ENCODE results near the gene SNX13.

Gene SNX13

GRCh38 chr7:17946591-17946990 lies 6.3 kb upstream of the SNX13 start:
- Histone ChIP-seq H3K27ac (ENCODE audit: low read length) (no peak overlapping the region), H3K36me3 (ENCODE audit: control insufficient read depth in 2 of 2, insufficient read depth in 2 of 2, low read length in 2 of 2) (no peaks in the 10 kb centered on the region), H3K4me1 (ENCODE audit: control insufficient read depth, insufficient read depth, low read length) (no peaks in the 10 kb centered on the region), H3K9ac (ENCODE audit: low read length in 2 of 2) (no peak overlapping the region), H3K4me3 (ENCODE audit: low read length in 2 of 2) (no peak overlapping the region), H3K9me3 (ENCODE audit: control insufficient read depth in 2 of 2, low read length in 2 of 2) (no peaks in the 10 kb centered on the region), H3K27me3 (ENCODE audit: control insufficient read depth in 1 of 2, insufficient read depth in 2 of 2, low read length in 2 of 2) (no peaks in the 10 kb centered on the region)

GRCh38 chr7:17944720-17945119 lies 4.4 kb upstream of the SNX13 start:
- no peak overlapping the region for H3K4me3 ChIP-seq (ENCODE audit: low read length in 2 of 2)
- no peaks in the 10 kb centered on the region for H3K4me1 ChIP-seq (ENCODE audit: control insufficient read depth, insufficient read depth, low read length)
- no peak overlapping the region for H3K9ac ChIP-seq (ENCODE audit: low read length in 2 of 2)
- H3K9me3 ChIP-seq (ENCODE audit: control insufficient read depth in 2 of 2, low read length in 2 of 2), result no peaks in the 10 kb centered on the region
- H3K36me3 ChIP-seq (ENCODE audit: control insufficient read depth in 2 of 2, insufficient read depth in 2 of 2, low read length in 2 of 2), result no peaks in the 10 kb centered on the region
- no peaks in the 10 kb centered on the region for H3K27me3 ChIP-seq (ENCODE audit: control insufficient read depth in 1 of 2, insufficient read depth in 2 of 2, low read length in 2 of 2)
- H3K27ac ChIP-seq (ENCODE audit: low read length), result no peak overlapping the region

GRCh38 chr7:17943006-17943405 lies 2.7 kb upstream of the SNX13 start:
- Histone ChIP-seq H3K9me3 (ENCODE audit: control insufficient read depth in 2 of 2, low read length in 2 of 2) (no peaks in the 10 kb centered on the region), H3K27me3 (ENCODE audit: control insufficient read depth in 1 of 2, insufficient read depth in 2 of 2, low read length in 2 of 2) (no peaks in the 10 kb centered on the region), H3K4me3 (ENCODE audit: low read length in 2 of 2) (no peak overlapping the region), H3K4me1 (ENCODE audit: control insufficient read depth, insufficient read depth, low read length) (no peaks in the 10 kb centered on the region), H3K9ac (ENCODE audit: low read length in 2 of 2) (no peak overlapping the region), H3K36me3 (ENCODE audit: control insufficient read depth in 2 of 2, insufficient read depth in 2 of 2, low read length in 2 of 2) (no peaks in the 10 kb centered on the region), H3K27ac (ENCODE audit: low read length) (no peak overlapping the region)

GRCh38 chr7:17942231-17942630 lies 1.9 kb upstream of the SNX13 start:
- no peaks in the 10 kb centered on the region for H3K9me3 ChIP-seq (ENCODE audit: control insufficient read depth in 2 of 2, low read length in 2 of 2)

GRCh38 chr7:17940951-17941431 lies 697 bp upstream of the SNX13 start:
- Histone ChIP-seq H3K9me3 (ENCODE audit: control insufficient read depth in 2 of 2, low read length in 2 of 2) (no peaks in the 10 kb centered on the region), H3K27ac (ENCODE audit: low read length) (peak overlapping the region; percentile 91), H3K27me3 (ENCODE audit: control insufficient read depth in 1 of 2, insufficient read depth in 2 of 2, low read length in 2 of 2) (no peaks in the 10 kb centered on the region), H3K36me3 (ENCODE audit: control insufficient read depth in 2 of 2, insufficient read depth in 2 of 2, low read length in 2 of 2) (no peaks in the 10 kb centered on the region), H3K9ac (ENCODE audit: low read length in 2 of 2) (peak overlapping the region; percentile 96 to 98), H3K4me3 (ENCODE audit: low read length in 2 of 2) (peak overlapping the region; percentile 96 to 97), H3K4me1 (ENCODE audit: control insufficient read depth, insufficient read depth, low read length) (no peaks in the 10 kb centered on the region)

More at GRCh38 chr7:17942231-17942630, 1.9 kb upstream of the SNX13 start:
- Histone ChIP-seq H3K36me3 (ENCODE audit: control insufficient read depth in 2 of 2, insufficient read depth in 2 of 2, low read length in 2 of 2) (no peaks in the 10 kb centered on the region), H3K9ac (ENCODE audit: low read length in 2 of 2) (no peak overlapping the region), H3K4me3 (ENCODE audit: low read length in 2 of 2) (no peak overlapping the region), H3K27me3 (ENCODE audit: control insufficient read depth in 1 of 2, insufficient read depth in 2 of 2, low read length in 2 of 2) (no peaks in the 10 kb centered on the region), H3K4me1 (ENCODE audit: control insufficient read depth, insufficient read depth, low read length) (no peaks in the 10 kb centered on the region), H3K27ac (ENCODE audit: low read length) (no peak overlapping the region)

GRCh38 chr7:17939606-17940301 lies 540 bp downstream of the SNX13 start:
- Histone ChIP-seq H3K9ac (ENCODE audit: low read length in 2 of 2) (peak overlapping the region; percentile 96 to 98), H3K27me3 (ENCODE audit: control insufficient read depth in 1 of 2, insufficient read depth in 2 of 2, low read length in 2 of 2) (no peaks in the 10 kb centered on the region), H3K9me3 (ENCODE audit: control insufficient read depth in 2 of 2, low read length in 2 of 2) (no peaks in the 10 kb centered on the region), H3K4me3 (ENCODE audit: low read length in 2 of 2) (peak overlapping the region; percentile 96 to 97), H3K4me1 (ENCODE audit: control insufficient read depth, insufficient read depth, low read length) (no peaks in the 10 kb centered on the region), H3K36me3 (ENCODE audit: control insufficient read depth in 2 of 2, insufficient read depth in 2 of 2, low read length in 2 of 2) (no peaks in the 10 kb centered on the region), H3K27ac (ENCODE audit: low read length) (peak overlapping the region; percentile 91)

GRCh38 chr7:17939211-17939605 lies 1.1 kb downstream of the SNX13 start:
- no peaks in the 10 kb centered on the region for H3K9me3 ChIP-seq (ENCODE audit: control insufficient read depth in 2 of 2, low read length in 2 of 2)
- H3K27me3 ChIP-seq (ENCODE audit: control insufficient read depth in 1 of 2, insufficient read depth in 2 of 2, low read length in 2 of 2), result no peaks in the 10 kb centered on the region
- H3K36me3 ChIP-seq (ENCODE audit: control insufficient read depth in 2 of 2, insufficient read depth in 2 of 2, low read length in 2 of 2), result no peaks in the 10 kb centered on the region
- H3K27ac ChIP-seq (ENCODE audit: low read length), result peak overlapping the region; percentile 91
- peak overlapping the region; percentile 96 to 98 for H3K9ac ChIP-seq (ENCODE audit: low read length in 2 of 2)
- no peaks in the 10 kb centered on the region for H3K4me1 ChIP-seq (ENCODE audit: control insufficient read depth, insufficient read depth, low read length)
- peak overlapping the region; percentile 96 to 97 for H3K4me3 ChIP-seq (ENCODE audit: low read length in 2 of 2)

GRCh38 chr7:17937506-17938120 lies 2.7 kb downstream of the SNX13 start:
- Histone ChIP-seq H3K9me3 (ENCODE audit: control insufficient read depth in 2 of 2, low read length in 2 of 2) (no peaks in the 10 kb centered on the region), H3K27ac (ENCODE audit: low read length) (no peak overlapping the region), H3K9ac (ENCODE audit: low read length in 2 of 2) (no peak overlapping the region), H3K36me3 (ENCODE audit: control insufficient read depth in 2 of 2, insufficient read depth in 2 of 2, low read length in 2 of 2) (no peaks in the 10 kb centered on the region), H3K27me3 (ENCODE audit: control insufficient read depth in 1 of 2, insufficient read depth in 2 of 2, low read length in 2 of 2) (no peaks in the 10 kb centered on the region), H3K4me1 (ENCODE audit: control insufficient read depth, insufficient read depth, low read length) (no peaks in the 10 kb centered on the region), H3K4me3 (ENCODE audit: low read length in 2 of 2) (no peak overlapping the region)

GRCh38 chr7:17936321-17936720 lies 4.0 kb downstream of the SNX13 start:
- H3K4me3 ChIP-seq (ENCODE audit: low read length in 2 of 2), result no peak overlapping the region
- H3K9ac ChIP-seq (ENCODE audit: low read length in 2 of 2), result no peak overlapping the region
- H3K36me3 ChIP-seq (ENCODE audit: control insufficient read depth in 2 of 2, insufficient read depth in 2 of 2, low read length in 2 of 2), result no peaks in the 10 kb centered on the region
- no peaks in the 10 kb centered on the region for H3K4me1 ChIP-seq (ENCODE audit: control insufficient read depth, insufficient read depth, low read length)
- no peaks in the 10 kb centered on the region for H3K27me3 ChIP-seq (ENCODE audit: control insufficient read depth in 1 of 2, insufficient read depth in 2 of 2, low read length in 2 of 2)
- no peak overlapping the region for H3K27ac ChIP-seq (ENCODE audit: low read length)
- no peaks in the 10 kb centered on the region for H3K9me3 ChIP-seq (ENCODE audit: control insufficient read depth in 2 of 2, low read length in 2 of 2)

GRCh38 chr7:17934612-17935240 lies 5.6 kb downstream of the SNX13 start:
- H3K4me3 ChIP-seq (ENCODE audit: low read length in 2 of 2), result no peak overlapping the region
- H3K36me3 ChIP-seq (ENCODE audit: control insufficient read depth in 2 of 2, insufficient read depth in 2 of 2, low read length in 2 of 2), result no peaks in the 10 kb centered on the region
- no peak overlapping the region for H3K9ac ChIP-seq (ENCODE audit: low read length in 2 of 2)
- H3K27me3 ChIP-seq (ENCODE audit: control insufficient read depth in 1 of 2, insufficient read depth in 2 of 2, low read length in 2 of 2), result no peaks in the 10 kb centered on the region
- H3K27ac ChIP-seq (ENCODE audit: low read length), result no peak overlapping the region
- no peaks in the 10 kb centered on the region for H3K9me3 ChIP-seq (ENCODE audit: control insufficient read depth in 2 of 2, low read length in 2 of 2)
- H3K4me1 ChIP-seq (ENCODE audit: control insufficient read depth, insufficient read depth, low read length), result no peaks in the 10 kb centered on the region

GRCh38 chr7:17934094-17934493 lies 6.2 kb downstream of the SNX13 start:
- no peaks in the 10 kb centered on the region for H3K4me1 ChIP-seq (ENCODE audit: control insufficient read depth, insufficient read depth, low read length)
- no peaks in the 10 kb centered on the region for H3K36me3 ChIP-seq (ENCODE audit: control insufficient read depth in 2 of 2, insufficient read depth in 2 of 2, low read length in 2 of 2)
- no peaks in the 10 kb centered on the region for H3K9me3 ChIP-seq (ENCODE audit: control insufficient read depth in 2 of 2, low read length in 2 of 2)
- no peak overlapping the region for H3K9ac ChIP-seq (ENCODE audit: low read length in 2 of 2)
- H3K27ac ChIP-seq (ENCODE audit: low read length), result no peak overlapping the region
- no peak overlapping the region for H3K4me3 ChIP-seq (ENCODE audit: low read length in 2 of 2)
- H3K27me3 ChIP-seq (ENCODE audit: control insufficient read depth in 1 of 2, insufficient read depth in 2 of 2, low read length in 2 of 2), result no peaks in the 10 kb centered on the region

Data from stomach smooth muscle (tissue), 2 donors.